Type B pancreatic cell (in vitro differentiated cells): Measurements from ENCODE around the gene KLC4. TPM values are rescaled to one million over a fixed set of nuclear protein-coding genes. Genes with fewer than 3 reads are reported as not detected.

Source experiments
- DNase-seq: peaks from one replicate; pipeline ENCODE4 v3.0.0; 2021; ENCODE audit warnings: mixed read lengths; ENCODE audit not compliant: unreplicated experiment; ENCODE audit errors: extremely low spot score
- H3K27ac Mint-ChIP-seq: 2 replicates; pipeline ENCODE4 v1.8.0; 2021; ENCODE audit warnings: mild to moderate bottlenecking, mixed read lengths
- H3K27me3 Mint-ChIP-seq: 2 replicates; pipeline ENCODE4 v1.8.0; 2021; ENCODE audit warnings: mixed read lengths
- H3K36me3 Mint-ChIP-seq: 2 replicates; pipeline ENCODE4 v1.8.0; 2021; ENCODE audit warnings: mixed read lengths
- H3K4me1 Mint-ChIP-seq: one replicate; pipeline ENCODE4 v1.8.0; 2021; ENCODE audit warnings: mixed read lengths; ENCODE audit not compliant: unreplicated experiment
- H3K4me3 Mint-ChIP-seq: 2 replicates; pipeline ENCODE4 v1.8.0; 2021; ENCODE audit warnings: mild to moderate bottlenecking, mixed read lengths
- H3K9me3 Mint-ChIP-seq: 2 replicates; pipeline ENCODE4 v1.8.0; 2021; ENCODE audit warnings: mixed read lengths
- CTCF ChIP-seq: fragments of 200-600 bp; sonication (generic); conservative IDR thresholded peaks from 2 replicates; pipeline ENCODE4 v1.5.0; 2021; ENCODE audit warnings: antibody characterized with exemption, mild to moderate bottlenecking
- total RNA-seq: library from RNA; stranded (reverse); gene quantifications from 2 replicates; pipeline ENCODE4 v1.2.1, GENCODE V29; 2021; ENCODE audit warnings: low replicate concordance

KLC4 gene
- total RNA-seq, 1 donor from 2014 or later, result 36.4 TPM

GRCh38 chr6:43053545-43054205, 5.8 kb upstream of the KLC4 start, which contains the start of gene CUL7:
Gene CUL7, minus strand, starts transcription at chr6:43053851. Its CDS starts 1,063 bp downstream, at chr6:43052788.
- Mint-ChIP-seq H3K27ac (peak within 1 kb of the TSS; percentile 93), H3K9me3 (no peaks in the 10 kb centered on the region), H3K27me3 (no peaks in the 10 kb centered on the region), H3K4me1 (peaks cover 42% of the 10 kb centered on the region), H3K4me3 (peak within 1 kb of the TSS; percentile 95), H3K36me3 (peaks cover 15% of the 10 kb centered on the region)
- peak; percentile 90 for DNase-seq
- peak; percentile 12 for TF ChIP-seq CTCF

- no peaks in the 10 kb centered on the region for H3K27me3 Mint-ChIP-seq
- peaks cover 15% of the 10 kb centered on the region for H3K36me3 Mint-ChIP-seq
- H3K4me3 Mint-ChIP-seq, result peak overlapping the region; percentile 95
- H3K27ac Mint-ChIP-seq, result peak overlapping the region; percentile 93
- no peak for TF ChIP-seq CTCF
- H3K9me3 Mint-ChIP-seq, result no peaks in the 10 kb centered on the region
- DNase-seq, result no peak
- H3K4me1 Mint-ChIP-seq, result peaks cover 45% of the 10 kb centered on the region
Observed at GRCh38 chr6:43054206-43054943, 5.1 kb upstream of the KLC4 start.

- H3K9me3 Mint-ChIP-seq, result no peaks in the 10 kb centered on the region
- H3K4me3 Mint-ChIP-seq, result peak overlapping the region; percentile 63
- no peak for DNase-seq
- peaks cover 52% of the 10 kb centered on the region for H3K4me1 Mint-ChIP-seq
- H3K36me3 Mint-ChIP-seq, result peaks cover 11% of the 10 kb centered on the region
- H3K27me3 Mint-ChIP-seq, result no peaks in the 10 kb centered on the region
- peak overlapping the region; percentile 93 for H3K27ac Mint-ChIP-seq
- no peak for TF ChIP-seq CTCF
Observed at GRCh38 chr6:43055966-43056365, 3.5 kb upstream of the KLC4 start.

GRCh38 chr6:43058531-43058930, 900 bp upstream of the KLC4 start:
- no peak for TF ChIP-seq CTCF
- peaks cover 5% of the 10 kb centered on the region for H3K36me3 Mint-ChIP-seq
- no peaks in the 10 kb centered on the region for H3K9me3 Mint-ChIP-seq
- H3K27ac Mint-ChIP-seq, result peak overlapping the region; percentile 99
- H3K27me3 Mint-ChIP-seq, result no peaks in the 10 kb centered on the region
- no peak for DNase-seq
- H3K4me3 Mint-ChIP-seq, result peak overlapping the region; percentile 98
- H3K4me1 Mint-ChIP-seq, result peaks cover 40% of the 10 kb centered on the region

GRCh38 chr6:43060034-43060754, 763 bp downstream of the KLC4 start:
- H3K4me3 Mint-ChIP-seq, result peak overlapping the region; percentile 98
- no peak for TF ChIP-seq CTCF
- no peaks in the 10 kb centered on the region for H3K27me3 Mint-ChIP-seq
- no peak for DNase-seq
- H3K27ac Mint-ChIP-seq, result peak overlapping the region; percentile 99
- H3K4me1 Mint-ChIP-seq, result peaks cover 36% of the 10 kb centered on the region
- peaks cover 13% of the 10 kb centered on the region for H3K36me3 Mint-ChIP-seq
- H3K9me3 Mint-ChIP-seq, result no peaks in the 10 kb centered on the region
